Muscle of back (tissue), 13 donors: ENCODE data around the gene RAP1GAP. TPM values are rescaled to one million over a fixed set of nuclear protein-coding genes. Genes with fewer than 3 reads are reported as not detected.

Experiments used
- DNase-seq, 3 donors: peaks; one replicate each; pipeline versions ENCODE4 v3.0.0 to v3.0.0-alpha.2; 2013
- long read RNA-seq, 9 donors: transcript quantifications; one replicate each; lab custom pipeline, GENCODE V29; 2026
- polyA plus RNA-seq, 10 donors: library from polyadenylated mRNA; unstranded; fragments of 120-200 nt; gene quantifications; one replicate each; pipeline ENCODE4 v1.2.1, GENCODE V29; 2013; ENCODE audit not compliant: insufficient read length in 10 of 10

The RAP1GAP gene
- 1 to 10 TPM; 1.0 to 4.5 (median 1.5) TPM for polyA plus RNA-seq
- long read RNA-seq, donor 1, result 0 reads
- long read RNA-seq, donor 2, result 0 reads
- long read RNA-seq, donor 3, result 0 reads
- long read RNA-seq, donor 4, result 0 reads
- long read RNA-seq, donor 5, result 0 reads
- long read RNA-seq, donor 6, result 0 reads
- long read RNA-seq, donor 7, result 0 reads
- long read RNA-seq, donor 8, result 0 reads
- long read RNA-seq, donor 9, result 0 reads

- DNase-seq, result peak in 1 of 3 donors; percentile 46
These were observed at the start of gene RAP1GAP for GRCh38 chr1:21669258-21670058. TSS of gene RAP1GAP (minus strand) at chr1:21669357. CDS start at chr1:21620032, 49,325 bp downstream.

DNA sequence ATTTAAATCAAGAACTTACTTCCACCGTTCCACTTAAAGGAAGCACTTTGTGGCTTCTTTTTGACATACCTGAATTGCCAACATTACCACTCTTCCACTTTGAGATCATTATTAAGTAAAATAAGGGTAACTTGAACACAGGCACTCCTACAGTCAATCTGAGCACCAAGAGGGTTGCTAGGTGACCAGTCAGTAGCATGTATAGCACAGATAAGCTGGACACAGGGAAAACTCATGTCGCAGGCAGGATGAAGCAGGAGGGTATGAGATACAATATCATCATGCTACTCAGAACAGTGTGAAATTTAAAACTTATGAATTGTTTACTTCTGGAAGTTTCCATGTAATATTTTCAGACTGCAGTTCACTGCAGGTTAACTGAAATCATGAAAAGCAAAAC, 47.0 kb upstream of the RAP1GAP start:
- DNase-seq, result no peak

DNA sequence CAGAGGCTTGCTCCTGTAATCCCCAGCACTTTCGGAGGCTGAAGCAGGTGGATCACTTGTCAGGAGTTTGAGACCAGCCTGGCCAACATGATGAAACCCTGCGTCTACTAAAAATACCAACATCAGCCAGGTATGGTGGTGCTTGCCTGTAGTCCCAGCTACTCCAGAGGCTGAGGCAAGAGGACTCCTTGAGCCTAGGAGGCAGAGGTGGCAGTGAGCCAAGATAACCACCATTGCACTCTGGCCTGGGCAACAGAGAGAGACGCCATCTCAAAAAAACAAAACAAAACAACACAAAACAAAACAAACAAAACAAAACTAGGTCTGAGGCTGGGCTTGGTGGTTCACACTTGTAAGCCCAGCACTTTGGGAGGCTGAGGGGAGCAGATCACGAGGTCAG, 38.7 kb upstream of the RAP1GAP start:
- no peak for DNase-seq

DNA sequence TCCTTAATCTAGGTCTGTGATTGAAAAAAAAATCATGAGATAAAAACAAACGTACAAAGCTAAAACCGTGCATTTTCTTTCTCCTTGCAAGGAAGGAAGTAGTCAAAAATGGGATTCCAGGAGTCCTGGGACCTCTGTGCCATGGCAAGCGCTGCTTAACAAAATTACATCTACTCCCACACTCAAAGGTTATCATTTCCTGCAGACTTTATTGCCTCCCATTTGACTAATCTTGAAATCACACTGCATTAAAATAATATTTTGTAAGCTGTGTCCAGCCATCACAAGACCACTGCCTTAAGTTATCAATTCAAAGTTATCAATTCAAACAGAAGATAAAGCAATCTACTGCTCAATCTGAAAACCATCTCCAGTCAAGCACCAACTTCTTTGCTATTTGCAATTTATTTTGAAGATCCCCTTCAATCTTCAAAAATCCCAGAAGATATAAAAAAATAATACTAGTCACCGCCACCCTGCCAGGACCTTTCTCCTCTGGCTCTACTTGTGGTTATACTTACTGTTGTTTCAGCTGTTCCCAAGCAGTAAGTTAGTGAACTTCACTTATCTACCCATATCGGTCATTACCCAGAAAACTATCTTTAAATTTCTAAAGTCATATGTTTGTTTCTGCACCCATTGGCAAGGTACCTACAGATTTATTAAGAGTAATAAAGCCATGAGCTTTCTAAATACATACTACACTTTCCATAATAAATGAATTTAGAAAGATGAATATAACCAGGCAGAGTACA, 38.1 kb upstream of the RAP1GAP start:
- no peak for DNase-seq

GRCh38 chr1:21706151-21706835, 37.1 kb upstream of the RAP1GAP start:
- no peak for DNase-seq

GRCh38 chr1:21705303-21705980, 36.3 kb upstream of the RAP1GAP start:
- DNase-seq, result no peak

GRCh38 chr1:21704145-21704544, 35.0 kb upstream of the RAP1GAP start:
- DNase-seq, result no peak

- peak; percentile 4 to 28 (median 13) for DNase-seq
These were observed 34.3 kb upstream of the RAP1GAP start for GRCh38 chr1:21703318-21703963.

GRCh38 chr1:21702780-21703179, 33.6 kb upstream of the RAP1GAP start:
- DNase-seq, result no peak

- DNase-seq, result no peak
These were observed 32.2 kb upstream of the RAP1GAP start for GRCh38 chr1:21701401-21701800.

- no peak for DNase-seq
These were observed 30.9 kb upstream of the RAP1GAP start for GRCh38 chr1:21700094-21700493.

DNA sequence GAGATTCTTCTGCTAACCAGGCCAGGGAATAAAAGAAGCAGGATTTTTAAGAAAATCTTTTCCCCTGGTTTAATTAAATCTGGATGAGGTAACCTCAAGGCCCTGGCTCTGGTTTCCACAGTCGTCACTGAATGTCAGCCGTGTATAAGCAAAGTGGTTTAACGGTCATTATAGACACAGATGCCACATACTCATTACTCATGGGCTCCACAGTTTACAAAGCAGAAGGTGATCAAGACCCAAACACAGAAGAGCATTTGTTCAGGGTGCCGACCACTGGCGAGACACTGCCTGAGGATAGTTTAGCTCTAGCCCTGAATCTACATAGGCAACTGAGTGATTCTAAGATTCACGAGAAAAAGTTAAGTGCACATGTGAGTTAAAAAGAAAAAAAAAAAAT, 27.8 kb upstream of the RAP1GAP start:
- DNase-seq, result no peak

DNA sequence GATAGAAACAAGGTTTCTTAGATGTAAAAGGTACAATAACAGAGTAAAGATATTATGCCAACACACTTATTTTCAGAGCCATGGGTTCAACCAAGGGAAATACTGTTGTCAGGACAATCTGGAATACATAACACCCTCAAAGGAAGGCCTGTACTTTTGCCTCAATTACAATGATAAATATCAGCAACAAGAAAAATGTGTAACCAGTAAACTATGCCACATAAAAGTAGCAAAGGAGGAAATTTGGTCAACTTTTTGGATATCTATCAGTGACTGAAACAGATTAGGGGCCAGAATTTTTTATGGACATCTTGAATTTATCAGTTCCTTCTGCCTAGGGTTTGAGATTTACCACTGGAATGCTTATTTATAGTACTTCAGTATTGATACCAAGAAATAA, 24.6 kb upstream of the RAP1GAP start:
- no peak for DNase-seq

DNA sequence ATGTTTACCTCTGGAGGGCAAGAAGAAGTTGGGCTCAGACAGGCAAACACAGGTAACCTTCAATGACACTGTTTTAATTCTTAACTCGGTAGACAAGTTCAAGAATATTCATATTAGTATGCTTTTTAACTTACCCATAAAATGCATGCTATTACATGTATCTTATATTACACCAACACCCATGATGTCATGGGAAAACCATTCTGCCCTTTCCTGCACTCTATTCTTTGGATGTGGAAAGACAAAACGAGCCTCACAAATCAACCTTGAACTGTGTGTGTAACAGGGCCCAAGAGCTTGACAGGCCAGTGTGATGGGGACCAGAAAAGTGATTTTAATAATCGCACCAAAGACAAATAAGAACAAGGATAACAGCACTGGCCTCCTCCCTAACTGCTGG, 22.6 kb upstream of the RAP1GAP start:
- DNase-seq, result no peak

- DNase-seq, result no peak
These were observed 20.7 kb upstream of the RAP1GAP start for GRCh38 chr1:21689661-21690372.

DNA sequence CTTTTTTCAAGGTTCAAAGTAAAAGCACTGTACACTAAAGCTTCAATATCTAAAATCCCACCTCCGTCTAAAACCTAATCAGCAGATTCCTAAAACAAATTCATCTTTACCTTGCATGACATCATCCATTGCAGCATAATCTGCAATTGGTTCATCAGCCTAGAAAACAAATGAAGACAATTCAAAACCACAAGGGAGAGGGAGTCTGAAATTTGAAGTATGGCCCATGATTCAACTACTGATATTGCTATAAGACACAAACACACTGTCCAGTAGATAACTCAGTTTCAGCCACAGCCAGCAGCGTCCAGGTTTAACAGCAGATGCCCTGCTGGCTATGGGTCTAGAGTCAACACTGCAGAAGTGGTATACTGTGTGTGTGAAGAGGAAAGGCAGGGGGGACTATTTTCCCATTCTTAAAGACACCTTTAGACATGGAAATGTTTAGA, 17.9 kb upstream of the RAP1GAP start:
- no peak for DNase-seq

GRCh38 chr1:21685946-21686678, 17.0 kb upstream of the RAP1GAP start:
- no peak for DNase-seq

GRCh38 chr1:21681426-21681825, 12.3 kb upstream of the RAP1GAP start:
- no peak for DNase-seq

- no peak for DNase-seq
These were observed 11.8 kb upstream of the RAP1GAP start for GRCh38 chr1:21680918-21681317.

DNA sequence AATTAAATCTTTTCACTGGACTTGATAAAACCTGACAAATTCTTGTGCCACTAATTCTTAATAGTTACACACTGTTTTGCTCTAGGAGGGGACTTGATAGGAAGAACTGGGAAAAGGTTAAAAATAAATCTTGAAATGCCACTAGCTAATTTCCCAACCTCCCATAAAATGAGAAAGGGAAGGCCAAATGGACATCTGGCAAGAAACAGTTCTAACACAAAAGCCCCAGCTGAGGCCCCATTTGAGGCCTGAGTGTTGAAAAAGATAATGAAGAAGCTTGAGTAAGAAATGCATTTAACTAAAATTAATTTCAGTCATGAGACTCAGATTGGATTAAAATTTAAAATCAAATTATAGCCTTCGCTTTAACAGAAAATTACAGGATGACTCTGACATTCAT, 11.2 kb upstream of the RAP1GAP start:
- DNase-seq, result no peak
